Measurements from ENCODE around the gene SNAI1. TPM values are rescaled to one million over a fixed set of nuclear protein-coding genes. Genes with fewer than 3 reads are reported as not detected.
"Not testable (repeated sequence)": the region's sequence is repeated elsewhere in the genome, so short reads cannot be mapped to it uniquely, and the experiment has no call there.

Gene SNAI1
- total RNA-seq, 2 experiments from 2014 or later, result 1.6 to 3.6 TPM

GRCh38 chr20:50007369-50007768, 24.6 kb downstream of the SNAI1 start:
- Histone ChIP-seq H2AFZ (ENCODE audit: low read length) (no peak overlapping the region), H3K36me3 (ENCODE audit: insufficient read depth, low read length) (no peaks in the 10 kb centered on the region), H3K4me1 (ENCODE audit: insufficient read depth, low read length, poor library complexity, severe bottlenecking) (peaks cover 40% of the 10 kb centered on the region), H3K79me2 (ENCODE audit: insufficient read depth, low read depth, low read length) (no peaks in the 10 kb centered on the region), H3K4me3 (ENCODE audit: low read depth, low read length, poor library complexity, severe bottlenecking) (no peak overlapping the region), H3K27ac (ENCODE audit: low read depth, low read length, poor library complexity, severe bottlenecking) (no peak overlapping the region), H3K4me2 (ENCODE audit: low read length) (no peak overlapping the region), H4K20me1 (ENCODE audit: insufficient read depth, low read length) (no peaks in the 10 kb centered on the region), H3K9me2 (ENCODE audit: insufficient read depth, low read length) (no peaks in the 10 kb centered on the region), H3K9me3 (ENCODE audit: low read length) (no peaks in the 10 kb centered on the region)
- ChIA-PET CTCF (ENCODE audit: unreplicated experiment) (no interaction called here), POLR2A (interaction anchor here (0.9 kb wide), 1 partner anchor 25 kb away, joined by 4 read pairs; no protein-coding TSS in a partner anchor)
- no peak for DNase-seq (ENCODE audit: low spot score)
- TF ChIP-seq CTCF (conservative IDR thresholded peaks at IDR 0.05; ENCODE audit: low read length) (no peak), EZH2phosphoT487 (IDR thresholded peaks at IDR 0.05; ENCODE audit: borderline replicate concordance, low read depth, low read length) (no peak)
- intact Hi-C loops (cut with micrococcal nuclease; ENCODE audit: unreplicated experiment), result no loop called here
- no TSS peak for BruUV-seq (replicated peaks)

- H2AFZ ChIP-seq (ENCODE audit: low read length), result no peak overlapping the region
- CTCF ChIA-PET (ENCODE audit: unreplicated experiment), result no interaction called here
- no peaks in the 10 kb centered on the region for H3K79me2 ChIP-seq (ENCODE audit: insufficient read depth, low read depth, low read length)
- DNase-seq (ENCODE audit: low spot score), result no peak
- peaks cover 44% of the 10 kb centered on the region for H3K4me1 ChIP-seq (ENCODE audit: insufficient read depth, low read length, poor library complexity, severe bottlenecking)
- no peak overlapping the region for H3K27ac ChIP-seq (ENCODE audit: low read depth, low read length, poor library complexity, severe bottlenecking)
- no peaks in the 10 kb centered on the region for H3K9me2 ChIP-seq (ENCODE audit: insufficient read depth, low read length)
- H3K9me3 ChIP-seq (ENCODE audit: low read length), result no peaks in the 10 kb centered on the region
- TF ChIP-seq EZH2phosphoT487 (IDR thresholded peaks at IDR 0.05; ENCODE audit: borderline replicate concordance, low read depth, low read length) (no peak), CTCF (conservative IDR thresholded peaks at IDR 0.05; ENCODE audit: low read length) (no peak)
- no peak overlapping the region for H3K4me3 ChIP-seq (ENCODE audit: low read depth, low read length, poor library complexity, severe bottlenecking)
- no peak overlapping the region for H3K4me2 ChIP-seq (ENCODE audit: low read length)
- intact Hi-C loops (cut with micrococcal nuclease; ENCODE audit: unreplicated experiment), result no loop called here
- no peaks in the 10 kb centered on the region for H4K20me1 ChIP-seq (ENCODE audit: insufficient read depth, low read length)
- BruUV-seq (replicated peaks), result no TSS peak
- H3K36me3 ChIP-seq (ENCODE audit: insufficient read depth, low read length), result no peaks in the 10 kb centered on the region
- POLR2A ChIA-PET, result no interaction called here
Observed at GRCh38 chr20:50008007-50008406, 25.2 kb downstream of the SNAI1 start.

GRCh38 chr20:50009521-50010454, 27.0 kb downstream of the SNAI1 start:
- TF ChIP-seq EZH2phosphoT487 (IDR thresholded peaks at IDR 0.05; ENCODE audit: borderline replicate concordance, low read depth, low read length) (no peak), CTCF (conservative IDR thresholded peaks at IDR 0.05; ENCODE audit: low read length) (no peak)
- H3K36me3 ChIP-seq (ENCODE audit: insufficient read depth, low read length), result no peaks in the 10 kb centered on the region
- H3K9me2 ChIP-seq (ENCODE audit: insufficient read depth, low read length), result no peaks in the 10 kb centered on the region
- no peak for DNase-seq (ENCODE audit: low spot score)
- BruUV-seq (replicated peaks), result no TSS peak
- H4K20me1 ChIP-seq (ENCODE audit: insufficient read depth, low read length), result no peaks in the 10 kb centered on the region
- no peaks in the 10 kb centered on the region for H3K79me2 ChIP-seq (ENCODE audit: insufficient read depth, low read depth, low read length)
- H3K9me3 ChIP-seq (ENCODE audit: low read length), result no peaks in the 10 kb centered on the region
- H3K27ac ChIP-seq (ENCODE audit: low read depth, low read length, poor library complexity, severe bottlenecking), result no peak overlapping the region
- H2AFZ ChIP-seq (ENCODE audit: low read length), result peak overlapping the region; percentile 50
- peaks cover 49% of the 10 kb centered on the region for H3K4me1 ChIP-seq (ENCODE audit: insufficient read depth, low read length, poor library complexity, severe bottlenecking)
- intact Hi-C loops (cut with micrococcal nuclease; ENCODE audit: unreplicated experiment), result no loop called here
- ChIA-PET CTCF (ENCODE audit: unreplicated experiment) (no interaction called here), POLR2A (interaction anchor here (0.7 kb wide), 1 partner anchor 72 kb away, joined by 7 read pairs; no protein-coding TSS in a partner anchor)
- H3K4me2 ChIP-seq (ENCODE audit: low read length), result no peak overlapping the region; the same call in 1 of the 2 replicates
- no peak overlapping the region for H3K4me3 ChIP-seq (ENCODE audit: low read depth, low read length, poor library complexity, severe bottlenecking)

- H3K36me3 ChIP-seq (ENCODE audit: insufficient read depth, low read length); H3K9me3 ChIP-seq (ENCODE audit: low read length); H3K9me2 ChIP-seq (ENCODE audit: insufficient read depth, low read length); H2AFZ ChIP-seq (ENCODE audit: low read length); H3K79me2 ChIP-seq (ENCODE audit: insufficient read depth, low read depth, low read length); DNase-seq (ENCODE audit: low spot score); intact Hi-C loops (cut with micrococcal nuclease; ENCODE audit: unreplicated experiment); BruUV-seq (replicated peaks); H3K4me3 ChIP-seq (ENCODE audit: low read depth, low read length, poor library complexity, severe bottlenecking); H4K20me1 ChIP-seq (ENCODE audit: insufficient read depth, low read length): not testable (repeated sequence)
- H3K4me1 ChIP-seq (ENCODE audit: insufficient read depth, low read length, poor library complexity, severe bottlenecking), result peaks cover 33% of the 10 kb centered on the region
- peak overlapping the region; percentile 75 for H3K4me2 ChIP-seq (ENCODE audit: low read length)
- H3K27ac ChIP-seq (ENCODE audit: low read depth, low read length, poor library complexity, severe bottlenecking), result peak overlapping the region; percentile 96
- ChIA-PET POLR2A (interaction anchor here (2.0 to 2.1 kb wide), 2 partner anchors 12 to 58 kb away, joined by 7 to 16 read pairs; no protein-coding TSS in a partner anchor), CTCF (ENCODE audit: unreplicated experiment) (interaction anchor here (0.5 to 1.0 kb wide), 3 partner anchors 14 to 32 kb away, joined by 3 to 4 read pairs (median 3); no protein-coding TSS in a partner anchor)
Observed at GRCh38 chr20:50011597-50011996, 28.8 kb downstream of the SNAI1 start.

Data from OCI-LY7 (cell line).